GM10266 (cell line): ENCODE measurements around the gene ZWILCH.

Experiments
- DNase-seq: peaks from one replicate; pipeline ENCODE4 v3.0.0; 2012; ENCODE audit errors: extremely low spot score
- TF ChIP-seq, protein P1 (sequence below): IDR thresholded peaks from 2 replicates; pipeline ENCODE4 v1.5.1; 2012; ENCODE audit warnings: mild to moderate bottlenecking, low read depth; ENCODE audit not compliant: control insufficient read depth, insufficient read depth; ENCODE audit errors: missing control alignments

The ZWILCH gene

DNA sequence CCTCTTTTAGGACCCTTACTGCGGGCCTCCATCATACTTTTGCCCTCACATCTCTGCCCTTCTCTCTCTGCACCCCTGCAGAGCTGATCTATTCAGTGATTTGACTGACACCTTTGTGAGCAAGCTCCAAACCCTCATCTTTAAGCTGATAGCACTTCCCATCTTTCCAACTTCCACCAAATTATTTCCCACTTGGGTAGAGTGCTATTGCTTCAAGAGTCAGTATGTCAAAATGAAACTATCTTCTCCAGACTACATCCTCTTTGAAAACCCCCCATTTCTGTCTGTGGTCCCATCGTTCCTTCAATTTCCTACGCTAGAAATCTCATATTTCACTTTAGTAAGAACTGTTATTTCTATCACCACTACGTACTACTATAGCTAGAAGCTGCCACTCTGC, 19.7 kb downstream of the ZWILCH start:
- DNase-seq = no peak
- TF ChIP-seq, protein P1, sequence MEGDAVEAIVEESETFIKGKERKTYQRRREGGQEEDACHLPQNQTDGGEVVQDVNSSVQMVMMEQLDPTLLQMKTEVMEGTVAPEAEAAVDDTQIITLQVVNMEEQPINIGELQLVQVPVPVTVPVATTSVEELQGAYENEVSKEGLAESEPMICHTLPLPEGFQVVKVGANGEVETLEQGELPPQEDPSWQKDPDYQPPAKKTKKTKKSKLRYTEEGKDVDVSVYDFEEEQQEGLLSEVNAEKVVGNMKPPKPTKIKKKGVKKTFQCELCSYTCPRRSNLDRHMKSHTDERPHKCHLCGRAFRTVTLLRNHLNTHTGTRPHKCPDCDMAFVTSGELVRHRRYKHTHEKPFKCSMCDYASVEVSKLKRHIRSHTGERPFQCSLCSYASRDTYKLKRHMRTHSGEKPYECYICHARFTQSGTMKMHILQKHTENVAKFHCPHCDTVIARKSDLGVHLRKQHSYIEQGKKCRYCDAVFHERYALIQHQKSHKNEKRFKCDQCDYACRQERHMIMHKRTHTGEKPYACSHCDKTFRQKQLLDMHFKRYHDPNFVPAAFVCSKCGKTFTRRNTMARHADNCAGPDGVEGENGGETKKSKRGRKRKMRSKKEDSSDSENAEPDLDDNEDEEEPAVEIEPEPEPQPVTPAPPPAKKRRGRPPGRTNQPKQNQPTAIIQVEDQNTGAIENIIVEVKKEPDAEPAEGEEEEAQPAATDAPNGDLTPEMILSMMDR = no peak

GRCh38 chr15:66535056-66535455, 29.9 kb downstream of the ZWILCH start:
- TF ChIP-seq, protein P1 = no peak
- no peak for DNase-seq

- TF ChIP-seq, protein P1 = no peak
- no peak for DNase-seq
Measured at GRCh38 chr15:66542896-66543295, 37.8 kb downstream of the ZWILCH start.

DNA sequence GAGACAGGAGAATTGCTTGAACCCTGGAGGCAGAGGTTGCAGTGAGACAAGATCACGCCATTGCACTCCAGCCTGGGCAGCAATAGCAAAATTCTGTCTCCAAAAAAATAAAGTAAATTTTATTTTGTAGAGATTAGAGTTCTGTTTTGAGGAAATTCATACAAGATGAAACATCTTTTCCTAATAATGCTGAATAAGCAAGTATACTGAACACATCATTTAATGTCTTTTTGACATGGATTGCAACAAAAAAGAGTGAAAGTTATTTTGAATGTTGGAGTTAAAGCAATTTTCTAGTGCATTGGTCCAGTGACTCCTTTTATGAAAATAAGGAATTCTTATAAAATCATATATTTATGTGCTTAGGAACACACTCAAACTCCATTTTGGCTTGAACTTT, 40.1 kb downstream of the ZWILCH start:
- TF ChIP-seq, protein P1 = no peak
- DNase-seq = no peak

DNA sequence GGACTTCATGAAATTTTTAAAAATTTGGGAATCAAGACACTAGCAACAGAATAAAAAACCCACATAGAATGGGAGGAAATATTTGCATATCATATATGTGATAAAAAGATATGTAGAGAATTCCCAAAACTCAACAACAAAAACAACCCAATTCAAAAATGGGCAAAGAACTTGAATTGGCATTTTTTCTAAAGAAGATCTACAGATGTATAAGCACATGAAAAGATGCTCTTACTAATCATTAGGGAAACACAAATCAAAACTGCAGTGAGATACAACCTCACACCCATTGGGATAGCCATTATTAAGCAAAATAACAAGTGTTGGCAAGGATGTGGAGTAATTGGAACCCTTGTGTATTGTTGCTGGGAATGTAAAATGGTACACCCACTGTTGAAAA, 50.6 kb downstream of the ZWILCH start:
- DNase-seq = no peak
- TF ChIP-seq, protein P1 = no peak

GRCh38 chr15:66558271-66558670, 53.1 kb downstream of the ZWILCH start:
- TF ChIP-seq, protein P1 = no peak

GRCh38 chr15:66560856-66561525, 55.9 kb downstream of the ZWILCH start:
- TF ChIP-seq, protein P1 = no peak
- DNase-seq = no peak

More at GRCh38 chr15:66558271-66558670, 53.1 kb downstream of the ZWILCH start:
- no peak for DNase-seq
